ENCODE data around the gene P2RY4.
"Not testable (repeated sequence)": the region's sequence is repeated elsewhere in the genome, so short reads cannot be mapped to it uniquely, and the experiment has no call there.

Gene P2RY4

GRCh38 chrX:70243601-70244000 is 16.4 kb downstream of the P2RY4 start:
- not testable (repeated sequence) for DNase-seq (ENCODE audit: low read depth)

GRCh38 chrX:70241501-70241900 is 18.5 kb downstream of the P2RY4 start:
- no peak for DNase-seq (ENCODE audit: low read depth)

- DNase-seq (ENCODE audit: low read depth) = no peak
Measured at GRCh38 chrX:70240751-70241150, 19.3 kb downstream of the P2RY4 start.

GRCh38 chrX:70234355-70234754 is 25.6 kb downstream of the P2RY4 start, which contains the start of gene AWAT1:
TSS of gene AWAT1 (plus strand) at chrX:70234655. CDS start at chrX:70234696, 41 bp downstream.
- no peak for DNase-seq (ENCODE audit: low read depth)

GRCh38 chrX:70231666-70232065 is 28.3 kb downstream of the P2RY4 start:
- DNase-seq (ENCODE audit: low read depth) = no peak

- no peak for DNase-seq (ENCODE audit: low read depth)
Measured at GRCh38 chrX:70226687-70227086, 33.3 kb downstream of the P2RY4 start.

GRCh38 chrX:70226048-70226447 is 34.0 kb downstream of the P2RY4 start:
- DNase-seq (ENCODE audit: low read depth) = no peak

GRCh38 chrX:70219938-70220764 is 39.9 kb downstream of the P2RY4 start:
- DNase-seq (ENCODE audit: low read depth) = no peak

- DNase-seq (ENCODE audit: low read depth) = not testable (repeated sequence)
Measured at GRCh38 chrX:70209570-70209969, 50.4 kb downstream of the P2RY4 start.

GRCh38 chrX:70208479-70208878 is 51.5 kb downstream of the P2RY4 start:
- no peak for DNase-seq (ENCODE audit: low read depth)

Measured in T follicular helper cell (primary cell).